H1 (cell line): ENCODE results near the gene SPATA25. TPM values are rescaled to one million over a fixed set of nuclear protein-coding genes. Genes with fewer than 3 reads are reported as not detected.

Experiments used
- CTCF ChIA-PET: fragments of 300-600 bp; sonication (Branson Sonifier 250); formaldehyde crosslinking; loops from one replicate; lab custom pipeline; 2021; ENCODE audit not compliant: partially characterized antibody; lab: Charles Lee
- POLR2A ChIA-PET: fragments of 300-600 bp; sonication (Branson Sonifier 250); formaldehyde crosslinking; loops from one replicate; lab custom pipeline; 2021; ENCODE audit warnings: inconsistent platforms; ENCODE audit not compliant: partially characterized antibody; lab: Charles Lee
- DNase-seq, 2 experiments: peaks; one replicate each; pipeline versions ENCODE4 v3.0.0 to v3.0.0-alpha.2; 2010 to 2022; ENCODE audit warnings: low spot score in 2 of 2, low read depth in 1 of 2, mixed read lengths in 1 of 2
- FAIRE-seq: peaks from 2 replicates; lab custom pipeline; 2011; peaks lifted over from hg19 to GRCh38; lab: Jason Lieb, UNC
- H2AFZ ChIP-seq: 2 replicates; pipeline ENCODE4 v1.8.1; 2012; ENCODE audit warnings: low read length, inconsistent platforms
- H2AK5ac ChIP-seq: 2 replicates; pipeline ENCODE4 v1.6.1; 2013; ENCODE audit warnings: low read depth, low read length
- H2BK120ac ChIP-seq: replicated peaks from 2 replicates; pipeline ENCODE3; 2013; ENCODE audit warnings: low read depth, low read length, inconsistent platforms
- H2BK12ac ChIP-seq: 2 replicates; pipeline ENCODE4 v1.6.1; 2013; ENCODE audit warnings: low read depth, low read length
- H2BK15ac ChIP-seq: 2 replicates; pipeline ENCODE4 v1.6.1; 2013; ENCODE audit warnings: low read length
- H2BK20ac ChIP-seq: 2 replicates; pipeline ENCODE4 v1.6.1; 2013; ENCODE audit warnings: low read length
- H2BK5ac ChIP-seq: 2 replicates; pipeline ENCODE4 v1.6.1; 2013; ENCODE audit warnings: low read depth, low read length
- H3K14ac ChIP-seq: 2 replicates; pipeline ENCODE4 v1.6.1; 2013; ENCODE audit warnings: inconsistent platforms; ENCODE audit not compliant: insufficient read length
- H3K18ac ChIP-seq: 2 replicates; pipeline ENCODE4 v1.6.1; 2013; ENCODE audit warnings: low read length; ENCODE audit errors: extremely low read depth
- H3K23ac ChIP-seq: 2 replicates; pipeline ENCODE4 v1.6.1; 2013; ENCODE audit warnings: inconsistent platforms; ENCODE audit not compliant: insufficient read length
- H3K23me2 ChIP-seq: 2 replicates; pipeline ENCODE4 v1.6.1; 2013; ENCODE audit warnings: low read depth, low read length
- H3K27ac ChIP-seq: 2 replicates; pipeline ENCODE4 v1.6.1; 2011; ENCODE audit warnings: low read depth, low read length, inconsistent platforms
- H3K27me3 ChIP-seq, 4 experiments: replicated peaks in 1 of 4; 1 replicate in 1 of 4; 2 replicates in 3 of 4; pipeline versions ENCODE4 v1.6.1 to v1.8.1; 2011 to 2013; ENCODE audit warnings: low read length in 3 of 4, mild to moderate bottlenecking in 3 of 4, inconsistent platforms in 2 of 4, mixed read lengths in 2 of 4, moderate library complexity in 1 of 4; ENCODE audit not compliant: control insufficient read depth in 3 of 4, insufficient read depth in 3 of 4; ENCODE audit errors: extremely low read depth in 1 of 4
- H3K36me3 ChIP-seq, 4 experiments: 2 replicates each; pipeline versions ENCODE4 v1.6.1 to v1.8.1; 2011 to 2013; ENCODE audit warnings: mild to moderate bottlenecking in 4 of 4, low read length in 3 of 4, moderate library complexity in 2 of 4, control low read depth in 1 of 4, inconsistent platforms in 1 of 4; ENCODE audit not compliant: insufficient read depth in 4 of 4, control insufficient read depth in 2 of 4
- H3K4ac ChIP-seq: replicated peaks from 2 replicates; pipeline ENCODE3; 2013; ENCODE audit warnings: low read length, low read depth, mixed read lengths, inconsistent platforms; ENCODE audit not compliant: insufficient read length
- H3K4me1 ChIP-seq, 4 experiments: replicated peaks in 1 of 4; 1 replicate in 1 of 4; 2 replicates in 3 of 4; pipeline versions ENCODE4 v1.6.1 to v1.8.1; 2011 to 2013; ENCODE audit warnings: low read length in 3 of 4, inconsistent platforms in 2 of 4, mixed read lengths in 1 of 4; ENCODE audit not compliant: insufficient read depth in 4 of 4, control insufficient read depth in 3 of 4
- H3K4me2 ChIP-seq, 2 experiments: 2 replicates each; pipeline versions ENCODE4 v1.6.1 to v1.8.1; 2011 to 2013; ENCODE audit warnings: low read depth in 2 of 2, low read length in 2 of 2, control low read depth in 1 of 2, inconsistent platforms in 1 of 2, mild to moderate bottlenecking in 1 of 2; ENCODE audit not compliant: insufficient read depth in 1 of 2
- H3K4me3 ChIP-seq, 4 experiments: fragments of 200-600, 300-600 bp in 1 of 4; sonication (generic), shearing (Covaris generic), sonication (Bioruptor Twin) in 1 of 4; 2 replicates each; pipeline versions ENCODE4 v1.5.1 to v1.8.1; 2011 to 2016; ENCODE audit warnings: low read length in 4 of 4, low read depth in 3 of 4, control low read depth in 2 of 4, inconsistent platforms in 2 of 4, mild to moderate bottlenecking in 2 of 4, mixed read lengths in 1 of 4, moderate library complexity in 1 of 4; ENCODE audit not compliant: insufficient read depth in 2 of 4; ENCODE audit errors: extremely low read depth in 1 of 4
- H3K56ac ChIP-seq: replicated peaks from 2 replicates; pipeline ENCODE3; 2013; ENCODE audit warnings: low read depth, mild to moderate bottlenecking, mixed read lengths, low read length, inconsistent platforms; ENCODE audit not compliant: insufficient read length
- H3K79me1 ChIP-seq: 2 replicates; pipeline ENCODE4 v1.6.1; 2013; ENCODE audit warnings: low read depth, low read length, control low read depth
- H3K79me2 ChIP-seq, 2 experiments: 2 replicates each; pipeline versions ENCODE4 v1.6.1 to v1.8.1; 2012 to 2013; ENCODE audit warnings: low read length in 2 of 2, mild to moderate bottlenecking in 2 of 2, inconsistent platforms in 1 of 2; ENCODE audit not compliant: insufficient read depth in 2 of 2, control insufficient read depth in 1 of 2
- H3K9ac ChIP-seq, 4 experiments: replicated peaks in 1 of 4; 1 replicate in 1 of 4; 2 replicates in 3 of 4; pipeline versions ENCODE4 v1.6.1 to v1.8.1; 2011 to 2013; ENCODE audit warnings: low read depth in 3 of 4, low read length in 3 of 4, control low read depth in 2 of 4, mild to moderate bottlenecking in 2 of 4, moderate library complexity in 2 of 4, inconsistent platforms in 1 of 4; ENCODE audit errors: extremely low read depth in 1 of 4
- H3K9me3 ChIP-seq, 2 experiments: 2 replicates each; pipeline versions ENCODE4 v1.6.1 to v1.8.1; 2012 to 2013; ENCODE audit warnings: mild to moderate bottlenecking in 2 of 2, moderate library complexity in 2 of 2, control low read depth in 1 of 2, inconsistent platforms in 1 of 2, low read depth in 1 of 2, low read length in 1 of 2, mixed read lengths in 1 of 2; ENCODE audit not compliant: insufficient read depth in 2 of 2
- H4K20me1 ChIP-seq, 2 experiments: replicated peaks in 1 of 2; 2 replicates each; pipeline versions ENCODE3 to v1.8.1; 2011 to 2013; ENCODE audit warnings: inconsistent platforms in 2 of 2, low read length in 2 of 2, mild to moderate bottlenecking in 1 of 2; ENCODE audit not compliant: insufficient read depth in 2 of 2, control insufficient read depth in 1 of 2
- H4K5ac ChIP-seq: 2 replicates; pipeline ENCODE4 v1.6.1; 2013; ENCODE audit warnings: low read length, low read depth, mixed read lengths, inconsistent platforms; ENCODE audit not compliant: insufficient read length
- H4K8ac ChIP-seq: 2 replicates; pipeline ENCODE4 v1.8.0; 2013; ENCODE audit warnings: mild to moderate bottlenecking, moderate library complexity, low read length, inconsistent platforms; ENCODE audit not compliant: insufficient read depth; ENCODE audit errors: extremely low read depth
- H4K91ac ChIP-seq: replicated peaks from 2 replicates; pipeline ENCODE3; 2013; ENCODE audit warnings: low read length, mixed read lengths, inconsistent platforms; ENCODE audit not compliant: insufficient read length
- BRCA1 ChIP-seq: IDR thresholded peaks from 2 replicates; pipeline ENCODE4 v1.6.1; 2012; ENCODE audit warnings: low read depth, low read length, improper control_type of control experiment
- EP300 ChIP-seq, 2 experiments: IDR thresholded peaks; 1 replicate in 1 of 2; 2 replicates in 1 of 2; pipeline ENCODE4 v1.6.1; 2011 to 2012; ENCODE audit warnings: low read depth in 2 of 2, low read length in 2 of 2, mild to moderate bottlenecking in 2 of 2, borderline replicate concordance in 1 of 2, inconsistent platforms in 1 of 2, moderate library complexity in 1 of 2
- JUN ChIP-seq: IDR thresholded peaks from 2 replicates; pipeline ENCODE4 v1.6.1; 2011; ENCODE audit warnings: low read depth, mild to moderate bottlenecking, improper control_type of control experiment, low read length
- SUZ12 ChIP-seq: fragments of 200-600 bp; sonication (generic); IDR thresholded peaks from 2 replicates; pipeline ENCODE4 v1.6.1; 2012; ENCODE audit warnings: mild to moderate bottlenecking, inconsistent platforms, low read length, moderate library complexity, mixed read lengths
- WGBS, 2 experiments: shearing (Covaris generic) in 1 of 2; methylation state at CpG; one replicate each; pipeline versions ENCODE4 v1.1.6 to v1.1.7; 2013 to 2015; ENCODE audit warnings: low lambda C conversion rate in 2 of 2, mixed read lengths in 2 of 2, inconsistent platforms in 1 of 2, low coverage in 1 of 2, missing lambda C conversion rate in 1 of 2; ENCODE audit not compliant: insufficient replicate concordance in 2 of 2, insufficient coverage in 1 of 2, insufficient read length in 1 of 2; ENCODE audit errors: extremely low coverage in 1 of 2, missing lambda C conversion rate in 1 of 2; 5-methylcytosine and 5-hydroxymethylcytosine counted together
- polyA plus RNA-seq, 7 experiments: library from polyadenylated mRNA; depleted of rRNA in 3 of 7; stranded (reverse) in 5 of 7; unstranded in 2 of 7; fragments of >200 nt in 5 of 7; fragments of 200-250 nt in 2 of 7; gene quantifications; 1 replicate in 5 of 7; 2 replicates in 1 of 7; 4 replicates in 1 of 7; pipeline versions ENCODE4 v1.2.1 to v1.2.3, GENCODE V29; 2011 to 2013; ENCODE audit warnings: missing spikeins in 2 of 7, mixed read lengths in 2 of 7
- total RNA-seq: library from RNA; stranded (reverse); fragmentation: NEBNext Ultra II Directional; extraction: Animal tissue kit (Norgen Biotek cat#: 25700); gene quantifications from 2 replicates; pipeline ENCODE4 v1.2.1, GENCODE V29; 2021

Gene SPATA25
- total and polyA plus RNA-seq, 2 of the 8 experiments (the other 6 are each of a cell fraction or from before 2014, with no cell fraction given) = 2.0 to 3.0 TPM

- Histone ChIP-seq H2AK5ac (no peak overlapping the region), H2BK12ac (no peak overlapping the region), H3K23ac (no peak overlapping the region), H4K8ac (no peak overlapping the region), H4K20me1 (peaks cover 0 to 7% of the 10 kb centered on the region in 2 experiments), H2BK15ac (no peak overlapping the region), H3K36me3 (peaks cover 10 to 18% (median 17%) of the 10 kb centered on the region in 4 experiments), H3K27me3 (no peaks in the 10 kb centered on the region), H3K79me1 (no peaks in the 10 kb centered on the region), H2BK120ac (no peak overlapping the region), H3K79me2 (peaks cover 0 to 16% of the 10 kb centered on the region in 2 experiments; a peak in 1 of 4 replicates), H4K91ac (no peak overlapping the region), H3K56ac (no peak overlapping the region), H3K4me3 (no peak overlapping the region), H3K4ac (no peak overlapping the region), H2AFZ (no peak overlapping the region), H2BK5ac (no peak overlapping the region), H3K14ac (no peak overlapping the region), H3K18ac (no peak overlapping the region), H3K27ac (no peak overlapping the region), H2BK20ac (no peak overlapping the region), H3K4me2 (no peak overlapping the region), H3K9ac (no peak overlapping the region), H3K9me3 (no peaks in the 10 kb centered on the region), H3K4me1 (no peaks in the 10 kb centered on the region), H3K23me2 (peaks cover 5% of the 10 kb centered on the region), H4K5ac (no peak overlapping the region)
- FAIRE-seq = no peak
- CTCF ChIA-PET = interaction anchor here (1.0 to 2.4 kb wide), 5 partner anchors 7 to 112 kb away, joined by 3 to 14 read pairs (median 7); partner anchors contain the start of genes CTSA and NEURL2
- 97% methylated on average over 9 of the region's 9 CpGs; no CpG with 5 or more reads in 1 of the 2 experiments for WGBS, 2 experiments
- POLR2A ChIA-PET = interaction anchor here (0.5 to 5.7 kb wide), 18 partner anchors 8 to 752 kb away, joined by 3 to 55 read pairs (median 4); partner anchors contain the start of genes ACOT8, CTSA, NEURL2 and PCIF1
- no peak for TF ChIP-seq EP300 (IDR thresholded peaks at IDR 0.05; ENCODE audit: borderline replicate concordance in 1 of 2, low read depth in 2 of 2, low read length in 2 of 2)
- no peak for TF ChIP-seq BRCA1
- TF ChIP-seq SUZ12 = no peak
- no peak for TF ChIP-seq JUN
- DNase-seq = no peak
Measured at GRCh38 chr20:45883100-45883469, 4.3 kb downstream of the SPATA25 start.
